Chondrocyte (in vitro differentiated cells): Measurements from ENCODE around the gene SEC14L6. TPM values are rescaled to one million over a fixed set of nuclear protein-coding genes. Genes with fewer than 3 reads are reported as not detected.
A peak's percentile ranks its signal among the peaks of the same experiment; 100 is the strongest.

Experiments
- DNase-seq: peaks from one replicate; pipeline ENCODE4 v3.0.0; 2021; ENCODE audit warnings: mixed read lengths, low spot score
- H3K27ac Mint-ChIP-seq: one replicate; pipeline ENCODE4 v1.8.0; 2021; ENCODE audit warnings: mild to moderate bottlenecking, moderate library complexity, mixed read lengths; ENCODE audit not compliant: unreplicated experiment
- H3K27me3 Mint-ChIP-seq: 2 replicates; pipeline ENCODE4 v1.8.0; 2021; ENCODE audit warnings: low read depth, mixed read lengths
- H3K36me3 Mint-ChIP-seq: 2 replicates; pipeline ENCODE4 v1.8.0; 2021; ENCODE audit warnings: low read depth, mixed read lengths
- H3K4me1 Mint-ChIP-seq: 2 replicates; pipeline ENCODE4 v1.8.0; 2021; ENCODE audit warnings: low read depth, mild to moderate bottlenecking, mixed read lengths
- H3K4me3 Mint-ChIP-seq: one replicate; pipeline ENCODE4 v1.8.0; 2021; ENCODE audit warnings: mild to moderate bottlenecking, moderate library complexity, mixed read lengths; ENCODE audit not compliant: unreplicated experiment
- H3K9me3 Mint-ChIP-seq: 2 replicates; pipeline ENCODE4 v1.8.0; 2021; ENCODE audit warnings: low read depth, mixed read lengths
- CTCF ChIP-seq: fragments of 200-600 bp; sonication (generic); IDR thresholded peaks from 2 replicates; pipeline ENCODE4 v1.5.0; 2021; ENCODE audit warnings: antibody characterized with exemption, mild to moderate bottlenecking, moderate library complexity
- total RNA-seq: library from RNA; stranded (reverse); gene quantifications from 3 replicates; pipeline ENCODE4 v1.2.1, GENCODE V29; 2021

Gene SEC14L6
- total RNA-seq, 1 donor from 2014 or later, result 1.2 TPM

GRCh38 chr22:30575859-30576258, 29.3 kb upstream of the SEC14L6 start:
- H3K27ac Mint-ChIP-seq, result no peak overlapping the region
- H3K9me3 Mint-ChIP-seq, result no peaks in the 10 kb centered on the region
- peaks cover 36% of the 10 kb centered on the region for H3K36me3 Mint-ChIP-seq
- no peak for TF ChIP-seq CTCF
- DNase-seq, result no peak
- peaks cover 2% of the 10 kb centered on the region for H3K27me3 Mint-ChIP-seq
- H3K4me3 Mint-ChIP-seq, result no peak overlapping the region
- peaks cover 18% of the 10 kb centered on the region for H3K4me1 Mint-ChIP-seq

GRCh38 chr22:30574997-30575671, 28.6 kb upstream of the SEC14L6 start:
- no peak for DNase-seq
- no peak overlapping the region for H3K27ac Mint-ChIP-seq

GRCh38 chr22:30574095-30574981, 27.8 kb upstream of the SEC14L6 start, which contains the start of gene GAL3ST1:
Gene GAL3ST1 (minus strand): TSS chr22:30574665. CDS start chr22:30557392, 17,273 bp downstream.
- Mint-ChIP-seq H3K27ac (no peak within 1 kb of the TSS), H3K4me3 (peak within 1 kb of the TSS; percentile 60), H3K27me3 (peaks cover 4% of the 10 kb centered on the region), H3K9me3 (no peaks in the 10 kb centered on the region), H3K4me1 (peaks cover 18% of the 10 kb centered on the region), H3K36me3 (peaks cover 25% of the 10 kb centered on the region)
- DNase-seq, result no peak
- TF ChIP-seq CTCF, result no peak

More at GRCh38 chr22:30574997-30575671, 28.6 kb upstream of the SEC14L6 start:
- peak; percentile 42 for TF ChIP-seq CTCF
- Mint-ChIP-seq H3K27me3 (peaks cover 3% of the 10 kb centered on the region), H3K36me3 (peaks cover 33% of the 10 kb centered on the region), H3K4me3 (peak overlapping the region; percentile 60), H3K4me1 (peaks cover 18% of the 10 kb centered on the region), H3K9me3 (no peaks in the 10 kb centered on the region)

- H3K27ac Mint-ChIP-seq, result no peak overlapping the region
- H3K4me1 Mint-ChIP-seq, result peaks cover 18% of the 10 kb centered on the region
- peaks cover 19% of the 10 kb centered on the region for H3K36me3 Mint-ChIP-seq
- no peaks in the 10 kb centered on the region for H3K9me3 Mint-ChIP-seq
- H3K27me3 Mint-ChIP-seq, result peaks cover 4% of the 10 kb centered on the region
- TF ChIP-seq CTCF, result no peak
- DNase-seq, result no peak
- H3K4me3 Mint-ChIP-seq, result no peak overlapping the region
Observed at GRCh38 chr22:30573594-30574094, 27.1 kb upstream of the SEC14L6 start.
